WTC11 (cell line): ENCODE data around the gene CNST. TPM values are rescaled to one million over a fixed set of nuclear protein-coding genes. Genes with fewer than 3 reads are reported as not detected.

ENCODE experiments used
- ATAC-seq: fragments of 200-7000 bp; cut with Tn5 transposase; 2 replicates; pipeline ENCODE4 v1.10.0; 2021; ENCODE audit warnings: mild to moderate bottlenecking, moderate library complexity
- CTCF ChIA-PET: fragments of 300-600 bp; sonication (Branson Sonifier 250); formaldehyde crosslinking; loops from one replicate; lab custom pipeline; 2021; ENCODE audit warnings: antibody characterized with exemption; lab: Charles Lee
- POLR2A ChIA-PET: fragments of 350-600 bp; sonication (Branson Sonifier 250); formaldehyde crosslinking; loops from one replicate; lab custom pipeline; 2021; ENCODE audit warnings: antibody characterized with exemption; lab: Charles Lee
- DNase-seq: peaks from one replicate; pipeline ENCODE4 v3.0.0; 2021; ENCODE audit warnings: low spot score
- H3K27ac Mint-ChIP-seq: 2 replicates; pipeline ENCODE4 v1.8.0; 2021; ENCODE audit warnings: mixed read lengths
- H3K27me3 Mint-ChIP-seq: 2 replicates; pipeline ENCODE4 v1.8.0; 2021; ENCODE audit warnings: low read depth, mild to moderate bottlenecking, moderate library complexity, mixed read lengths
- H3K36me3 Mint-ChIP-seq: 2 replicates; pipeline ENCODE4 v1.8.0; 2021; ENCODE audit warnings: mixed read lengths
- H3K4me1 Mint-ChIP-seq: 2 replicates; pipeline ENCODE4 v1.8.0; 2022; ENCODE audit warnings: mixed read lengths
- H3K4me3 Mint-ChIP-seq: 2 replicates; pipeline ENCODE4 v1.8.0; 2021; ENCODE audit warnings: mild to moderate bottlenecking, moderate library complexity, mixed read lengths
- H3K9me3 Mint-ChIP-seq: 2 replicates; pipeline ENCODE4 v1.8.0; 2021; ENCODE audit warnings: mixed read lengths
- AR ChIP-seq: fragments of 250-450 bp; sonication (Bioruptor Pico); IDR thresholded peaks from 2 replicates; pipeline ENCODE4 v1.9.0; 2021; ENCODE audit warnings: mild to moderate bottlenecking
- E2F4 ChIP-seq: sonication (generic); formaldehyde crosslinking; IDR thresholded peaks from 2 replicates; pipeline ENCODE4 v1.8.1; 2022; ENCODE audit warnings: low read depth, mild to moderate bottlenecking, moderate library complexity, missing genetic modification reagents, borderline replicate concordance
- EMX1 ChIP-seq: fragments of 250-450 bp; sonication (Bioruptor Pico); IDR thresholded peaks from 2 replicates; pipeline ENCODE4 v1.8.0; 2021; ENCODE audit warnings: mild to moderate bottlenecking
- ESRRA ChIP-seq: sonication (generic); formaldehyde crosslinking; IDR thresholded peaks from 2 replicates; pipeline ENCODE4 v1.8.1; 2022; ENCODE audit warnings: mild to moderate bottlenecking, missing genetic modification reagents, borderline replicate concordance
- JAZF1 ChIP-seq: fragments of 250-450 bp; sonication (Bioruptor Pico); IDR thresholded peaks from 2 replicates; pipeline ENCODE4 v1.9.0; 2021; ENCODE audit warnings: moderate library complexity, mild to moderate bottlenecking, inconsistent platforms
- MXD4 ChIP-seq: fragments of 250-450 bp; sonication (Bioruptor Pico); IDR thresholded peaks from 2 replicates; pipeline ENCODE4 v1.8.0; 2021; ENCODE audit warnings: mild to moderate bottlenecking, moderate library complexity, borderline replicate concordance
- MYBL2 ChIP-seq: sonication (generic); formaldehyde crosslinking; IDR thresholded peaks from 2 replicates; pipeline ENCODE4 v1.8.1; 2023; ENCODE audit warnings: mild to moderate bottlenecking, moderate library complexity, missing genetic modification reagents
- NR1H2 ChIP-seq: sonication (generic); formaldehyde crosslinking; IDR thresholded peaks from 2 replicates; pipeline ENCODE4 v1.9.0; 2021; ENCODE audit warnings: mild to moderate bottlenecking, moderate library complexity, missing genetic modification reagents
- PRRX2 ChIP-seq: fragments of 250-450 bp; sonication (Bioruptor Pico); IDR thresholded peaks from 2 replicates; pipeline ENCODE4 v1.8.0; 2021; ENCODE audit warnings: mild to moderate bottlenecking
- TEAD1 ChIP-seq: sonication (generic); formaldehyde crosslinking; IDR thresholded peaks from 2 replicates; pipeline ENCODE4 v1.8.0; 2022; ENCODE audit warnings: mild to moderate bottlenecking, missing genetic modification reagents
- ZBTB21 ChIP-seq: sonication (generic); formaldehyde crosslinking; IDR thresholded peaks from 2 replicates; pipeline ENCODE4 v1.8.1; 2023; ENCODE audit warnings: mild to moderate bottlenecking, missing genetic modification reagents, borderline replicate concordance
- ZBTB43 ChIP-seq: sonication (generic); formaldehyde crosslinking; IDR thresholded peaks from 2 replicates; pipeline ENCODE4 v1.8.1; 2023; ENCODE audit warnings: mild to moderate bottlenecking, missing genetic modification reagents
- ZNF263 ChIP-seq: sonication (generic); formaldehyde crosslinking; IDR thresholded peaks from 2 replicates; pipeline ENCODE4 v1.8.1; 2022; ENCODE audit warnings: low read depth, mild to moderate bottlenecking, moderate library complexity, missing genetic modification reagents
- total RNA-seq: library from RNA; stranded (reverse); gene quantifications from 3 replicates; pipeline ENCODE4 v1.2.3, GENCODE V29; 2021
- TF ChIP-seq, protein P1 (sequence below): sonication (generic); formaldehyde crosslinking; IDR thresholded peaks from 2 replicates; pipeline ENCODE4 v1.8.0; 2023; ENCODE audit warnings: mild to moderate bottlenecking, missing genetic modification reagents
- TF ChIP-seq, protein P2 (sequence below): sonication (generic); formaldehyde crosslinking; conservative IDR thresholded peaks from 2 replicates; pipeline ENCODE4 v1.8.1; 2022; ENCODE audit warnings: mild to moderate bottlenecking, missing genetic modification reagents
- TF ChIP-seq, protein P3 (sequence below): sonication (generic); formaldehyde crosslinking; IDR thresholded peaks from 2 replicates; pipeline ENCODE4 v1.8.1; 2022; ENCODE audit warnings: low read depth, missing genetic modification reagents, borderline replicate concordance

The CNST gene
- total RNA-seq, 1 experiment from 2014 or later = 18.4 TPM

GRCh38 chr1:246576709-246577032 is 10.4 kb downstream of the CNST start:
- POLR2A ChIA-PET = no interaction called here
- DNase-seq = no peak
- Mint-ChIP-seq H3K36me3 (no peaks in the 10 kb centered on the region), H3K27me3 (no peaks in the 10 kb centered on the region)
- TF ChIP-seq EMX1 (CRISPR knock-in tag) (no peak), ZBTB21 (CRISPR knock-in tag) (no peak), JAZF1 (CRISPR knock-in tag) (no peak), AR (CRISPR knock-in tag) (no peak), MXD4 (CRISPR knock-in tag) (no peak), PRRX2 (no peak), TEAD1 (CRISPR knock-in tag) (no peak), MYBL2 (no peak), E2F4 (CRISPR knock-in tag) (no peak), NR1H2 (CRISPR knock-in tag) (no peak), ESRRA (CRISPR knock-in tag) (no peak), ZNF263 (no peak)
- TF ChIP-seq, protein P1, sequence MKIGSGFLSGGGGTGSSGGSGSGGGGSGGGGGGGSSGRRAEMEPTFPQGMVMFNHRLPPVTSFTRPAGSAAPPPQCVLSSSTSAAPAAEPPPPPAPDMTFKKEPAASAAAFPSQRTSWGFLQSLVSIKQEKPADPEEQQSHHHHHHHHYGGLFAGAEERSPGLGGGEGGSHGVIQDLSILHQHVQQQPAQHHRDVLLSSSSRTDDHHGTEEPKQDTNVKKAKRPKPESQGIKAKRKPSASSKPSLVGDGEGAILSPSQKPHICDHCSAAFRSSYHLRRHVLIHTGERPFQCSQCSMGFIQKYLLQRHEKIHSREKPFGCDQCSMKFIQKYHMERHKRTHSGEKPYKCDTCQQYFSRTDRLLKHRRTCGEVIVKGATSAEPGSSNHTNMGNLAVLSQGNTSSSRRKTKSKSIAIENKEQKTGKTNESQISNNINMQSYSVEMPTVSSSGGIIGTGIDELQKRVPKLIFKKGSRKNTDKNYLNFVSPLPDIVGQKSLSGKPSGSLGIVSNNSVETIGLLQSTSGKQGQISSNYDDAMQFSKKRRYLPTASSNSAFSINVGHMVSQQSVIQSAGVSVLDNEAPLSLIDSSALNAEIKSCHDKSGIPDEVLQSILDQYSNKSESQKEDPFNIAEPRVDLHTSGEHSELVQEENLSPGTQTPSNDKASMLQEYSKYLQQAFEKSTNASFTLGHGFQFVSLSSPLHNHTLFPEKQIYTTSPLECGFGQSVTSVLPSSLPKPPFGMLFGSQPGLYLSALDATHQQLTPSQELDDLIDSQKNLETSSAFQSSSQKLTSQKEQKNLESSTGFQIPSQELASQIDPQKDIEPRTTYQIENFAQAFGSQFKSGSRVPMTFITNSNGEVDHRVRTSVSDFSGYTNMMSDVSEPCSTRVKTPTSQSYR (CRISPR knock-in tag) = no peak
- TF ChIP-seq, all 79 proteins: peak for 0
- CTCF ChIA-PET = no interaction called here
- no peaks in the 10 kb centered on the region for H3K4me1 Mint-ChIP-seq
- no peak for ATAC-seq
- H3K4me3 Mint-ChIP-seq = no peak overlapping the region
- H3K27ac Mint-ChIP-seq = no peak overlapping the region
- no peaks in the 10 kb centered on the region for H3K9me3 Mint-ChIP-seq

DNA sequence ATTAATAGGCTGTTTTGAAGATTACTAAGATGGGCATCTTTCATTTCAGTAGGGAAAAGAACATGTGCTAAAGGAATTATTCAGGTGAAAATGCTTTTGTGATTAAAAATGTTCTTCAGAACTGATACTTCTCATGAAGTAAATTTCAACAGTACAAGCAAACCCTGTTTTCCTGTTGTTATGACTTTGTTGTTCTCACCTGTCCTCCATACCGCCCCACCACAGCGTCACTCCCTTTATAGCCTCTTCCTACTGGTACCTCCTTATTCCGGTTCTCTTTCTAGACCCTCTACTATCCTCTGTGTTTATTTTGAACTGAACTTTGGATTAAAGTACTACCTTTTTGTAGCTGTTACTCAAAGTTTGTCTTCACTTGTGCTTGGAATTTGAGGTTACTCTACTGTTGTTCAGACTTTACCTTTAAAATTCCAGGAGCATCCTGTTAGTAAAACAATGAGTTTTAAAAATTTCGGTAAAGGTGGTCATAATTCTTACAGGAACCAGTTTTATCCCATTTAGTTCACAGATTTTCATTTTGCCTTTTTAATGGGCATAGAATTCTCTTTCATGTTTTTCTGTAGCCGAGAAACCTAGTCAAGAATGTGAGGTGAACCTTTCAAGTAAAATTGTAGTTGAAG is 10.9 kb downstream of the CNST start:
- H3K27ac Mint-ChIP-seq = peak overlapping the region; percentile 42; the same call in 1 of the 2 replicates
- POLR2A ChIA-PET = no interaction called here
- DNase-seq = no peak
- TF ChIP-seq, protein P2, sequence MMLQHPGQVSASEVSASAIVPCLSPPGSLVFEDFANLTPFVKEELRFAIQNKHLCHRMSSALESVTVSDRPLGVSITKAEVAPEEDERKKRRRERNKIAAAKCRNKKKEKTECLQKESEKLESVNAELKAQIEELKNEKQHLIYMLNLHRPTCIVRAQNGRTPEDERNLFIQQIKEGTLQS (CRISPR knock-in tag) = no peak
- TF ChIP-seq ZBTB43 (CRISPR knock-in tag) = no peak
- TF ChIP-seq, protein P3, sequence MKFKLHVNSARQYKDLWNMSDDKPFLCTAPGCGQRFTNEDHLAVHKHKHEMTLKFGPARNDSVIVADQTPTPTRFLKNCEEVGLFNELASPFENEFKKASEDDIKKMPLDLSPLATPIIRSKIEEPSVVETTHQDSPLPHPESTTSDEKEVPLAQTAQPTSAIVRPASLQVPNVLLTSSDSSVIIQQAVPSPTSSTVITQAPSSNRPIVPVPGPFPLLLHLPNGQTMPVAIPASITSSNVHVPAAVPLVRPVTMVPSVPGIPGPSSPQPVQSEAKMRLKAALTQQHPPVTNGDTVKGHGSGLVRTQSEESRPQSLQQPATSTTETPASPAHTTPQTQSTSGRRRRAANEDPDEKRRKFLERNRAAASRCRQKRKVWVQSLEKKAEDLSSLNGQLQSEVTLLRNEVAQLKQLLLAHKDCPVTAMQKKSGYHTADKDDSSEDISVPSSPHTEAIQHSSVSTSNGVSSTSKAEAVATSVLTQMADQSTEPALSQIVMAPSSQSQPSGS (CRISPR knock-in tag) = no peak
- TF ChIP-seq, all 79 proteins: peak for 0
- CTCF ChIA-PET = no interaction called here
- ATAC-seq = no peak
- H3K4me3 Mint-ChIP-seq = no peak overlapping the region
- H3K36me3 Mint-ChIP-seq = no peaks in the 10 kb centered on the region
- no peaks in the 10 kb centered on the region for H3K9me3 Mint-ChIP-seq
- no peaks in the 10 kb centered on the region for H3K27me3 Mint-ChIP-seq
- H3K4me1 Mint-ChIP-seq = no peaks in the 10 kb centered on the region
